Stimulated activated CD4-positive, alpha-beta T cell treated with anti-CD3 and anti-CD28 coated beads, Interleukin-2, amount 100 ng/mL, for 4 hours (primary cell): ENCODE data around the gene SLC7A9.
"Not testable (repeated sequence)": the region's sequence is repeated elsewhere in the genome, so short reads cannot be mapped to it uniquely, and the experiment has no call there.

Experiments used
- DNase-seq: peaks from one replicate; pipeline ENCODE4 v3.0.0-alpha.2; 2020; ENCODE audit warnings: low read depth

SLC7A9 gene

GRCh38 chr19:32798201-32798600 is 71.4 kb downstream of the SLC7A9 start:
- DNase-seq, result no peak

GRCh38 chr19:32789429-32789828 is 80.1 kb downstream of the SLC7A9 start:
- DNase-seq, result no peak

DNA sequence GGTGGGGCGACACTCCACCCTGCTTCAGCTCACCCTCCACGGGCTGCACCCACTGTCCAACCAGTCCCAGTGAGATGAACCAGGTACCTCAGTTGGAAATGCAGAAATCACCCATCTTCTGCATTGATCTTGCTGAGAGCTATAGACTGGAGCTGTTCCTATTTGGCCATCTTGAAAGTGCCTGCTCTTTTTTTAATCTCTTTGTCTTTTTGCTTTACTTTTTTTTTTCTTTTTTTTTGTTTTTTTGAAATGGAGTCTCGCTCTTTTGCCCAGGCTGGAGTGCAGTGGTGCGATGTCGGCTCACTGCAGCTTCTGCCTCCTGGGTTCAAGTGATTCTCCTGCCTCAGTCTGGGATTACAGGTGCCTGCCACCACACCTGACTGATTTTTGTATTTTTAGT is 81.7 kb downstream of the SLC7A9 start:
- DNase-seq, result not testable (repeated sequence)

DNA sequence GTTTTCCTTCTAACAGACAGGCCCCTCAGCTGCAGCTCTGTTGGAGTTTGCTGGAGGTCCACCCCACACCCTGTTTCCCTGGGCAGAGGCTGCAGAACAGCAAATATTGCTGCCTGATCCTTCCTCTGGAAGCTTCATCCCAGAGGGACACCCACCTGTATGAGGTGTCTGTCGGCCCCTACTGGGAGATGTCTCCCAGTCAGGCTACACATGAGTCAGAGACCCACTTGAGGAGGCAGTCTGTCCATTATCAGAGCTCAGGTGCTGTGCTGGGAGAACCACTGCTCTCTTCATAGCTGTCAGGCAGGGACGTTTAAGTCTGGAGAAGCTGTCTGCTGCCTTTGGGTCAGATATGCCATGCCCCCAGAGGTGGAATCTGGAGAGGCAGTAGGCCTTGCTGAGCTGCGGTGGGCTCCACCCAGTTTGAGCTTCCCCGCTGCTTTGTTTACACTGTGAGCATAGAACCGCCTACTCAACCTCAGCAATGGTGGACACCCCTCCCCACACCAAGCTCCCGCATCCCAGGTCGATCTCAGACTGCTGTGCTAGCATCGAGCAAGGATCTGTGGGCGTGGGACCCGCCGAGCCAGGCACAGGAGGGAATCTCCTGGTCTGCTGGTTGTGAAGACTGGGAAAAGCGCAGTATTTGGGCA is 82.3 kb downstream of the SLC7A9 start:
- DNase-seq, result not testable (repeated sequence)

DNA sequence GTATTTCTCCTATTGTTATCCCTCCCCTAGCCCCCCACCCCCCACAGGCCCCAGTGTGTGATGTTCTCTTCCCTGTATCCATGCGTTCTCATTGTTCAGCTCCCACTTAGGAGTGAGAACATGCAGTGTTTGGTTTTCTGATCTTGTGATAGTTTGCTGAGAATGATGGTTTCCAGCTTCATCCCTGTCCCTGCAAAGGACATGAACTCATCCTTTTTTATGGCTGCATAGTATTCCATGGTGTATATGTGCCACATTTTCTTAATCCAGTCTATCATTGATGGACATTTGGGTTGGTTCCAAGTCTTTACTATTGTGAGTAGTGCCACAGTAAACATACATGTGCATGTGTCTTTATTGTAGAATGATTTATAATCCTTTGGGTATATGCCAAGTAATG is 87.5 kb downstream of the SLC7A9 start:
- DNase-seq, result not testable (repeated sequence)

DNA sequence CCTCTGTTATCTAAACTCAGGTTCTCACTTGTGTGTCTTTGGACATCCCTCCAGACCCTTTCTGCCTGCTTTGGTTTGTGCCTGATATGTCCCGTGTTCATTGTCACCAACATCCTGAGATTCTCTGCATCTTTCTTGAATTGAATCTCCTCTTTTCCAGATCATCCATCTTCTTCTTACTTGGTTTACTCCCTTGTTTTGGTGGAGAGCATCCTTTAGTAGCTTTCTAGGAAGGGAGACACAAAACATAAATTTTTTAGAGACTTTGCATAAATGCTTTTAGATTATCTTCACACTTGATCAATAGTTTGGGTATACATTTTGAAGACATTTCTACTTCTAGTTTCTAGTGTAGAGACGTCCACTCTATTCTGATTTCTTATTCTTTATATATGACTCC is 88.3 kb downstream of the SLC7A9 start:
- DNase-seq, result no peak
